Bronchial epithelial cell (primary cell): Measurements from ENCODE around the gene HOXC11. TPM values are rescaled to one million over a fixed set of nuclear protein-coding genes. Genes with fewer than 3 reads are reported as not detected.

ENCODE experiments used
- DNase-seq: peaks from one replicate; pipeline ENCODE4 v3.0.0-alpha.2; 2010; ENCODE audit warnings: low read depth
- FAIRE-seq: peaks from 2 replicates; lab custom pipeline; 2011; peaks lifted over from hg19 to GRCh38; lab: Jason Lieb, UNC
- H3K27me3 ChIP-seq: 2 replicates; pipeline ENCODE4 v1.5.1; 2011; ENCODE audit warnings: low read length; ENCODE audit not compliant: control insufficient read depth, insufficient read depth
- H3K36me3 ChIP-seq: 2 replicates; pipeline ENCODE4 v1.5.1; 2011; ENCODE audit warnings: low read length; ENCODE audit not compliant: control insufficient read depth, insufficient read depth
- H3K4me3 ChIP-seq: 2 replicates; pipeline ENCODE4 v1.5.1; 2011; ENCODE audit warnings: mild to moderate bottlenecking, low read depth, low read length, control low read depth
- total RNA-seq: library from RNA; depleted of rRNA; stranded (reverse); fragments of >200 nt; gene quantifications from 2 replicates; pipeline ENCODE4 v1.2.1, GENCODE V29; 2014
- TF ChIP-seq, protein P1 (sequence below): IDR thresholded peaks from 2 replicates; pipeline ENCODE4 v1.5.1; 2011; ENCODE audit warnings: mild to moderate bottlenecking, moderate library complexity, low read length, control low read depth, inconsistent platforms; ENCODE audit not compliant: insufficient read depth, severe bottlenecking

The HOXC11 gene
- total RNA-seq, 1 donor from 2014 or later = not detected

- no peak overlapping the region for H3K4me3 ChIP-seq
- DNase-seq (no peak), FAIRE-seq (no peak)
- H3K36me3 ChIP-seq = no peaks in the 10 kb centered on the region
- peaks cover 84% of the 10 kb centered on the region for H3K27me3 ChIP-seq
- TF ChIP-seq, protein P1, sequence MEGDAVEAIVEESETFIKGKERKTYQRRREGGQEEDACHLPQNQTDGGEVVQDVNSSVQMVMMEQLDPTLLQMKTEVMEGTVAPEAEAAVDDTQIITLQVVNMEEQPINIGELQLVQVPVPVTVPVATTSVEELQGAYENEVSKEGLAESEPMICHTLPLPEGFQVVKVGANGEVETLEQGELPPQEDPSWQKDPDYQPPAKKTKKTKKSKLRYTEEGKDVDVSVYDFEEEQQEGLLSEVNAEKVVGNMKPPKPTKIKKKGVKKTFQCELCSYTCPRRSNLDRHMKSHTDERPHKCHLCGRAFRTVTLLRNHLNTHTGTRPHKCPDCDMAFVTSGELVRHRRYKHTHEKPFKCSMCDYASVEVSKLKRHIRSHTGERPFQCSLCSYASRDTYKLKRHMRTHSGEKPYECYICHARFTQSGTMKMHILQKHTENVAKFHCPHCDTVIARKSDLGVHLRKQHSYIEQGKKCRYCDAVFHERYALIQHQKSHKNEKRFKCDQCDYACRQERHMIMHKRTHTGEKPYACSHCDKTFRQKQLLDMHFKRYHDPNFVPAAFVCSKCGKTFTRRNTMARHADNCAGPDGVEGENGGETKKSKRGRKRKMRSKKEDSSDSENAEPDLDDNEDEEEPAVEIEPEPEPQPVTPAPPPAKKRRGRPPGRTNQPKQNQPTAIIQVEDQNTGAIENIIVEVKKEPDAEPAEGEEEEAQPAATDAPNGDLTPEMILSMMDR = no peak
Observed at GRCh38 chr12:53980802-53981496, 8.0 kb downstream of the HOXC11 start.

DNA sequence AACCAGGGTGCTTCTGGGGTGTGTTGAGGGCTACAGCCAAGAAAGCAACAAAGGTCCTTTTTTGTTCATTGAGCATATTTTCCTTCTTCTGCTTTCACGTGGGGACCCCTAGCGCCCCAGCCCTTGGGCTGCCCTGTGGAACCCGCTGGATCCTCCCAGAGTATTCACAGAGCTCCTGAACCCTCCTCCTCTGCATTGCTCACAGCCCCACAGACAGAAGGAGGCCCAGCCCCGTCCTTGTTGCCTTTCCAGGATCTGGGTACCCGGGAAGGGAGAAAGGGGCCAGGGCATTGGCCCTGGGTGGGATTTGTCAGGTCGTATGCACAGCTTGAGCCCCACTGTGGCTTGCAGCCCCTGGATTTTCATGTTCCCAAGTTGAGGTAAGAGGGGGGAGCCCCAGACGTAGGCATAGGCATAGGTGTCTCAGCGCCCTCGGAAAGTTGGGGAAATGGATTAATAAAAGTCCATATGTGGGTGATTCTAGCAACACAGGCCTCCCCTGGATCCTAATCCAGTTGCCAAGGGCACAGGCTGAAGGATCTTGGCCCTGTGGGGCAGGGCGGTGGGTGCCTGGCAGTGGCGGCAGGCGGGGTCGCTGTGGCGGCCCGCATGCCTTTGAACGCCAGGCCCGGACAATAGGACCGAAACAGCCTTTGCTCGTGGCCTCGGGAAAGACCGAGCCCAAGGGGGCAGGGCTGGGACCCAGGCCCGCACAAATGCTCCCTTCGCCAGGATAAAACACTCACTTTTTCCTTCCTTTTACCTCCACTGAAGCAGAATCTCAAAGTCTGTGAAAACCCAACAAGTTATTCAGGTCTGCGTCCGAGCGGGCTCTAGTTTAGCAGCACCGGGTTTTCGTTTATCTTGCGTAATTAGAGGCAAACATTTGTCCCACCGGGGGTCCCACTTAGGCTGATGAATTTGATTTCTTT lies 9.0 kb downstream of the HOXC11 start:
- Histone ChIP-seq H3K27me3 (peaks cover 85% of the 10 kb centered on the region), H3K4me3 (no peak overlapping the region), H3K36me3 (no peaks in the 10 kb centered on the region)
- TF ChIP-seq, protein P1 = no peak
- FAIRE-seq = no peak
- no peak for DNase-seq

- Histone ChIP-seq H3K27me3 (peaks cover 84% of the 10 kb centered on the region), H3K4me3 (no peak overlapping the region), H3K36me3 (no peaks in the 10 kb centered on the region)
- no peak for FAIRE-seq
- DNase-seq = no peak
- TF ChIP-seq, protein P1 = no peak
Observed at GRCh38 chr12:53982648-53983567, 10.0 kb downstream of the HOXC11 start.

GRCh38 chr12:53983568-53983949 lies 10.6 kb downstream of the HOXC11 start:
- FAIRE-seq = no peak
- H3K27me3 ChIP-seq = peaks cover 85% of the 10 kb centered on the region
- H3K4me3 ChIP-seq = no peak overlapping the region
- no peak for DNase-seq
- TF ChIP-seq, protein P1 = no peak
- no peaks in the 10 kb centered on the region for H3K36me3 ChIP-seq

DNA sequence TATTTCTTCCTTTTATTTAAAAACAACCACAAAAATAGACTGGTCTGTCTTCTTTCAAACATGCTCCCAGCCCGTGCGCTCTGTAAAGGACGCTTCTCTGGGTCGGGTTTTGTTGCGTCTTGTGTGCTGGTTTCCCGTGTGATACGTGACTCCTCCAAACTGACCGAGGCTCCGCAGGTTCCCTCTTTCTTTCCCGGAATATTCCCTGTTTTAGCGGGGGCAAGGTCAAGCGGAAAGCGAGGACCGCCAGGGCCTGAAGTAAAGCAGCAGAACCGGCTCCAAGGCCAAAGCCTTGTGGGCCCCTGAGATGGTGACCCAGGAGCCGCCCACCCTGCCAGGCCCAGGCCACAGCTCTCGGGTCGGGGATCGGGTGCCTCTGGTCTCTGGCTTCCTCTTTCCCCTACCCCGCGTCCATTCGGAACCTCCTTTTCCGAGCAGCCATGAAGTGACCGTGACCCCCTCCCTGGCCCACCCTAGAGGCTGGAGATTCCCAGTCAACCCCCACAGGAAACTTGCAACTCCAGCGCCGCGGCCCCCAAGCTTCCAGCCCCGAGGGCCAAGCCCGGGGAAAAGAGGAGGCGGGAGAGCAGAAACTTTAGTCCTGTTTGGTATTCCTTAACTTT lies 11.1 kb downstream of the HOXC11 start:
- H3K36me3 ChIP-seq = no peaks in the 10 kb centered on the region
- no peak for DNase-seq
- no peak overlapping the region for H3K4me3 ChIP-seq
- H3K27me3 ChIP-seq = peaks cover 85% of the 10 kb centered on the region
- no peak for FAIRE-seq
- TF ChIP-seq, protein P1 = no peak
